CD4-positive, CD25-positive, alpha-beta regulatory T cell (primary cell): ENCODE results near the gene CAMTA1. TPM values are rescaled to one million over a fixed set of nuclear protein-coding genes. Genes with fewer than 3 reads are reported as not detected.

ENCODE experiments used
- ATAC-seq, 2 donors: fragments of 150-1000 bp; cut with Tn5 transposase; one replicate each; pipeline ENCODE4 v1.10.0; 2021; ENCODE audit warnings: low read depth in 2 of 2, moderate number of reproducible peaks in 2 of 2, moderate library complexity in 1 of 2
- DNase-seq, 3 donors: peaks; one replicate each; pipeline versions ENCODE4 v3.0.0 to v3.0.0-alpha.2; 2012 to 2022; ENCODE audit warnings: mixed read lengths in 1 of 3
- H3K27ac ChIP-seq: one replicate; pipeline ENCODE4 v1.7.0; 2013; ENCODE audit warnings: mild to moderate bottlenecking, low read length; ENCODE audit not compliant: insufficient read depth, poor library complexity, severe bottlenecking
- H3K27me3 ChIP-seq: one replicate; pipeline ENCODE4 v1.7.0; 2013; ENCODE audit warnings: low read length; ENCODE audit not compliant: control insufficient read depth, insufficient read depth
- H3K36me3 ChIP-seq: one replicate; pipeline ENCODE4 v1.7.0; 2013; ENCODE audit warnings: mild to moderate bottlenecking, low read length, moderate library complexity; ENCODE audit not compliant: control insufficient read depth, insufficient read depth
- H3K4me1 ChIP-seq: 2 replicates; pipeline ENCODE4 v1.7.0; 2013; ENCODE audit warnings: mild to moderate bottlenecking, low read length; ENCODE audit not compliant: insufficient read depth, control insufficient read depth, poor library complexity, severe bottlenecking
- H3K4me3 ChIP-seq: one replicate; pipeline ENCODE4 v1.7.0; 2013; ENCODE audit warnings: low read depth, mild to moderate bottlenecking, low read length, moderate library complexity
- H3K9me3 ChIP-seq, 2 experiments: 1 replicate in 1 of 2; 2 replicates in 1 of 2; pipeline ENCODE4 v1.7.0; 2013; ENCODE audit warnings: low read length in 2 of 2, mild to moderate bottlenecking in 1 of 2, moderate library complexity in 1 of 2; ENCODE audit not compliant: control insufficient read depth in 2 of 2
- H3K27ac Mint-ChIP-seq, 3 donors: one replicate each; pipeline ENCODE4 v1.8.0; 2020 to 2022; ENCODE audit warnings: mild to moderate bottlenecking in 3 of 3, mixed read lengths in 3 of 3, moderate library complexity in 2 of 3
- H3K27me3 Mint-ChIP-seq: one replicate; pipeline ENCODE4 v1.8.0; 2022; ENCODE audit warnings: mild to moderate bottlenecking, mixed read lengths
- H3K36me3 Mint-ChIP-seq: one replicate; pipeline ENCODE4 v1.8.0; 2020; ENCODE audit warnings: mixed read lengths
- H3K4me1 Mint-ChIP-seq, 4 donors: one replicate each; pipeline ENCODE4 v1.8.0; 2020 to 2022; ENCODE audit warnings: mixed read lengths in 4 of 4, mild to moderate bottlenecking in 1 of 4
- H3K4me3 Mint-ChIP-seq, 4 donors: one replicate each; pipeline ENCODE4 v1.8.0; 2020 to 2022; ENCODE audit warnings: mild to moderate bottlenecking in 4 of 4, mixed read lengths in 4 of 4, moderate library complexity in 3 of 4
- H3K9me3 Mint-ChIP-seq, 7 donors: one replicate each; pipeline ENCODE4 v1.8.0; 2020 to 2022; ENCODE audit warnings: mixed read lengths in 7 of 7, mild to moderate bottlenecking in 3 of 7, moderate library complexity in 2 of 7
- polyA plus RNA-seq, 4 donors: library from polyadenylated mRNA; unstranded; fragments of 300-500 nt; fragmentation: Illumina TruSeq; gene quantifications; one replicate each; pipeline ENCODE4 v1.2.3, GENCODE V29; 2021
- total RNA-seq: library from RNA; stranded (reverse); gene quantifications from one replicate; pipeline ENCODE4 v1.2.3, GENCODE V29; 2022

Gene CAMTA1
- total and polyA plus RNA-seq, 5 donors from 2014 or later: 48.8 to 112 (median 80.0) TPM

DNA sequence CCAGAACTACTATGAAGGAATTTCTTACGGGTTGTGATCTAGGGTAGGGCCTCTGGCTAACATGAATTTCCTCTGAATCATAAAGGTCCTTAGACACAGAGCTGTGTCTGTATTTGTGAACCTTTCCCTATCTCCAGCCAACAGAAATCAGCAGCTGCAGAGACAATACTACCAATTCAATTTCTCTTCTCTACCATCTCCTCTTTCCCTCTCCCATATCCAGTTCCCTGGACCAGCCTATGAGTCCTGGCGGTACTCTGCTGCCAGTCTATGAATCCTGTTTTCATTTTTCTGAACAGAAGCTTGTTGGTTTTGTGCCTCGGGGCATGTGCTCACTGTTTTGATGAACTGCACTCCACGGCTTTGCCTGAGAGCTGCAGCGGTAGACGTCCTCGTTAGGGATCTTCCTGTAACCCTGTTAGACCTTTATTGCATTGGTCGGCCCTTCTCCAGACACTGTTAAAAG, 527.9 kb downstream of the CAMTA1 start:
- peaks cover 7% of the 10 kb centered on the region for H3K27me3 Mint-ChIP-seq
- H3K4me3 ChIP-seq: no peak overlapping the region
- ATAC-seq (no peak), DNase-seq (no peak)
- H3K4me1 Mint-ChIP-seq: no peaks in the 10 kb centered on the region
- no peaks in the 10 kb centered on the region for H3K36me3 ChIP-seq
- no peaks in the 10 kb centered on the region for H3K9me3 ChIP-seq
- H3K27me3 ChIP-seq: no peaks in the 10 kb centered on the region
- no peak overlapping the region for H3K27ac Mint-ChIP-seq
- H3K27ac ChIP-seq: no peak overlapping the region
- H3K4me1 ChIP-seq: no peaks in the 10 kb centered on the region
- H3K36me3 Mint-ChIP-seq: no peaks in the 10 kb centered on the region
- no peak overlapping the region for H3K4me3 Mint-ChIP-seq
- peaks cover 0 to 10% (median 0%) of the 10 kb centered on the region in 7 donors for H3K9me3 Mint-ChIP-seq

DNA sequence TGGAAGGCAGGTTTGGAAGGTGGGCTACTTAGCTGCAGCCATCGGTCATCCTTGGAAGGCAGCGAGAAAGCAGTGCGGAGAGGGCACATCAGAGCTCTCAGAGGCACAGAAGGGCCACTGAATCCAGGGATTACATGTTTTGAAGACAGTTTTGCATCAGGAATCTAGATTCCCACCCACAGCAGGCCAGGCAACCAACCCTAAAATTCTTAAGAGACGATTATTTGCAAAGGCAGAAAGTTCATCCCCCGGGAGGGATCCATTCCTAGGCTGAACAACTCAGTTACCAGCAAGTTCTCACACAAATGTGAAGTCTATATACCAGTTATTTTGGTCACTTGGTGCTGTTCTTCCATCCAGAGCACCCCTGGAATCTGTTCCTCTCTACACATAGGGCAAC, 528.6 kb downstream of the CAMTA1 start:
- Histone ChIP-seq H3K36me3 (no peaks in the 10 kb centered on the region), H3K4me3 (no peak overlapping the region), H3K9me3 (no peaks in the 10 kb centered on the region), H3K27ac (no peak overlapping the region), H3K4me1 (no peaks in the 10 kb centered on the region), H3K27me3 (no peaks in the 10 kb centered on the region)
- ATAC-seq (no peak), DNase-seq (no peak)
- no peak overlapping the region for H3K4me3 Mint-ChIP-seq
- peaks cover 0 to 7% (median 0%) of the 10 kb centered on the region in 7 donors for H3K9me3 Mint-ChIP-seq
- no peak overlapping the region for H3K27ac Mint-ChIP-seq
- no peaks in the 10 kb centered on the region for H3K36me3 Mint-ChIP-seq
- peaks cover 6% of the 10 kb centered on the region for H3K27me3 Mint-ChIP-seq
- no peaks in the 10 kb centered on the region for H3K4me1 Mint-ChIP-seq

DNA sequence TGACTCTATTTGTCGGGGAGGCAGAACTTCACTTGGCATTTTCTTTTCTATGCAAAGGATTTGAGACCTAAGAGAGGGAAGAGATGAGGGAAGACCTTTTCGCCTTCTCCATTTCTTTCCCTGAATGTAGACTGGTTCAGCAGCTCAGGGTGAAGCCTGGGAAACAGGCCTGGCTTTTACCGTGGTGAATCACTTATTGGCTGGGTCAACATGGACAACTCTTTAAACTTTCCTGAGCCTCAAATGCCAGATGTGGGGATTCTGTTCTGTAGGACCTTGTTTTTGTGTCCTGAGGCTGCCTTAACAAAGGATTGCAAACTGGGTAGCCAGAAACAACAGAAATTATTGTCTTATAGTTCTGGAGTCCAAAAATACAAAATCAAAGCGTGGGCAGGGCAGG, 530.1 kb downstream of the CAMTA1 start:
- H3K27ac ChIP-seq: no peak overlapping the region
- no peaks in the 10 kb centered on the region for H3K27me3 ChIP-seq
- ATAC-seq (no peak), DNase-seq (no peak)
- Mint-ChIP-seq H3K36me3 (no peaks in the 10 kb centered on the region), H3K27me3 (peaks cover 11% of the 10 kb centered on the region), H3K27ac (no peak overlapping the region), H3K9me3 (peaks cover 0 to 6% (median 0%) of the 10 kb centered on the region in 7 donors), H3K4me1 (no peaks in the 10 kb centered on the region), H3K4me3 (no peak overlapping the region)
- no peaks in the 10 kb centered on the region for H3K9me3 ChIP-seq
- no peak overlapping the region for H3K4me3 ChIP-seq
- no peaks in the 10 kb centered on the region for H3K36me3 ChIP-seq
- H3K4me1 ChIP-seq: no peaks in the 10 kb centered on the region

DNA sequence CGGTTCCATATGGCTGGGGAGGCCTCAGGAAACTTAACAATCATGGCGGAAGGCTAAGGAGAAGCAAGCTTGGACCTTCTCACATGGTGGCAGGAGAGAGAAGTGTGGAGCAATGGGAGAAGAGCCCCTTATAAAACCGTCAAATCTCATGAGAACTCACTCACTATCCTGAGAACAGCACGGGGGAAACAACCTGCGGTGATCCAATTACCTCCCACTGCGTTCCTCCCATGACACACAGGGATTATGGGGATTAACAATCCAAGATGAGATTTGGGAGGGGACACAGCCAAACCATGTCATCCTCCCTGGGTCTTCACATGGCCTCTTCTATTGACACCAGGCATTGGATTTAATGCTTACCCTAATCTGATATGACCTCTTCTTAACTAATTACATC, 530.7 kb downstream of the CAMTA1 start:
- peaks cover 0 to 6% (median 0%) of the 10 kb centered on the region in 7 donors for H3K9me3 Mint-ChIP-seq
- Histone ChIP-seq H3K36me3 (no peaks in the 10 kb centered on the region), H3K4me1 (no peaks in the 10 kb centered on the region), H3K9me3 (no peaks in the 10 kb centered on the region), H3K27me3 (no peaks in the 10 kb centered on the region), H3K27ac (no peak overlapping the region), H3K4me3 (no peak overlapping the region)
- H3K4me3 Mint-ChIP-seq: no peak overlapping the region
- no peaks in the 10 kb centered on the region for H3K4me1 Mint-ChIP-seq
- H3K27me3 Mint-ChIP-seq: peaks cover 11% of the 10 kb centered on the region
- H3K27ac Mint-ChIP-seq: no peak overlapping the region
- ATAC-seq (no peak), DNase-seq (no peak)
- no peaks in the 10 kb centered on the region for H3K36me3 Mint-ChIP-seq

DNA sequence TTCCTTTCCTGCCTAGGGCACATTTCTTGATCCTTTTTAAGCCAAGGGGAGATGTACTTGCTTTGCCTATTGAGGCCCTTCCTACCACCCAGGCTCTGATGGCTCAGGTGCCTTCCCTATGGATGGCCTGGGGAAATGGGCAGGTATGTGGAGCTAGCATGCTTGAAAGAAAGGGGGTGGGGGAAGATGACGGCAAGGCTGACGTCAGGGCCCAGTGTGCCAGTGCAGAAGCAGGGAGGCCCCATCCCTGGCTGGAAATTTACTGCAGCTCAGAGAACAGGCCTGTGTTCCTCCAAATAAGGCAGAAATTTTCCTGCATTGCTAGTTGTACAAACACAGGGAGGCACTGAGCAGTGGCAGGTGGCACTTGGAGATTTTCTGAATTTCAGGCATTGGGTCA, 532.6 kb downstream of the CAMTA1 start:
- Mint-ChIP-seq H3K36me3 (no peaks in the 10 kb centered on the region), H3K4me3 (no peak overlapping the region), H3K27me3 (peaks cover 11% of the 10 kb centered on the region), H3K9me3 (peaks cover 0 to 2% (median 0%) of the 10 kb centered on the region in 7 donors), H3K4me1 (no peaks in the 10 kb centered on the region), H3K27ac (no peak overlapping the region)
- H3K36me3 ChIP-seq: no peaks in the 10 kb centered on the region
- H3K4me3 ChIP-seq: no peak overlapping the region
- no peak overlapping the region for H3K27ac ChIP-seq
- no peaks in the 10 kb centered on the region for H3K9me3 ChIP-seq
- H3K27me3 ChIP-seq: no peaks in the 10 kb centered on the region
- DNase-seq: no peak
- no peak for ATAC-seq
- H3K4me1 ChIP-seq: no peaks in the 10 kb centered on the region

DNA sequence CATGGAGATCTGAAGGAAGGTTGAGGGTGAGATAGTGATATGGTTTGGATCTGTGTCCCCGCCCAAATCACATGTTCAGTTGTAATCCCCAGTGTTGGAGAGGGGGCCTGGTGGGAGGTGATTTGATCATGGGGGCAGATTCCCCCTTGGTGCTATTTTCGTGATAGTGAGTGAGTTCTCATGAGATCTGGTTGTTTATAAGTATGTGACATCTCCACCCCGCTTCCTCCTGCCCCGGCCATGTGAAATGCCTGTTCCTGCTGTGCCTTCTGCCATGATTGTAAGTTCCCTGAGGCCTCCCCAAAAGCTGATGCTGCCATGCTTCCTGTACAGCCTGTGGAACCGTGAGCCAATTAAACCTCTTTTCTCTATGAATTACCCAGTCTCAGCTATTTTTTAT, 533.9 kb downstream of the CAMTA1 start:
- Mint-ChIP-seq H3K4me3 (no peak overlapping the region), H3K27me3 (peaks cover 13% of the 10 kb centered on the region), H3K4me1 (no peaks in the 10 kb centered on the region), H3K9me3 (peaks cover 0 to 7% (median 0%) of the 10 kb centered on the region in 7 donors), H3K27ac (no peak overlapping the region), H3K36me3 (no peaks in the 10 kb centered on the region)
- no peaks in the 10 kb centered on the region for H3K36me3 ChIP-seq
- DNase-seq: no peak
- H3K4me3 ChIP-seq: no peak overlapping the region
- no peaks in the 10 kb centered on the region for H3K9me3 ChIP-seq
- no peaks in the 10 kb centered on the region for H3K27me3 ChIP-seq
- no peak overlapping the region for H3K27ac ChIP-seq
- no peaks in the 10 kb centered on the region for H3K4me1 ChIP-seq
- no peak for ATAC-seq

DNA sequence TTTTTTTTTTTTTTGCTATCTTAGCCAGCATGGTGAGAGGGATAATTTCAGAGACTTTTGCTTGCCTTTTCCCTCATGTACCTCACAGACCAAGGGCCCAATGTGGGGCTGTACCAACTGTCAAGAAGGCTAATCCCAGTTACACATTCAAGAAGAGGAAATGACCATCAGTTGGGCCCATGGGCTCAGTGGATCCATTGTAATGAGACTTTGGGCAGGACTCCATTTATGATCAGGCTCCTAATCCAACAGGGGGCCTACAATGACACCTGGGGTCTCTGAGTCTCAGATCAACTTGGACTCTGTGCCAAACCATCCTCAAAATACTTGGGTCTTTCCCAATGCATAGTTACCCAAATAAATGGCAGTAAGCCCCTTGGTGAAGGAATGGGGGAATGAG, 535.4 kb downstream of the CAMTA1 start:
- no peaks in the 10 kb centered on the region for H3K4me1 ChIP-seq
- no peaks in the 10 kb centered on the region for H3K4me1 Mint-ChIP-seq
- H3K4me3 Mint-ChIP-seq: no peak overlapping the region
- no peak overlapping the region for H3K27ac ChIP-seq
- H3K9me3 ChIP-seq: no peaks in the 10 kb centered on the region
- no peak overlapping the region for H3K4me3 ChIP-seq
- no peak for ATAC-seq
- H3K27me3 Mint-ChIP-seq: peaks cover 22% of the 10 kb centered on the region
- peaks cover 0 to 7% (median 3%) of the 10 kb centered on the region in 7 donors for H3K9me3 Mint-ChIP-seq
- no peaks in the 10 kb centered on the region for H3K36me3 Mint-ChIP-seq
- no peak overlapping the region for H3K27ac Mint-ChIP-seq
- H3K36me3 ChIP-seq: no peaks in the 10 kb centered on the region
- no peak for DNase-seq
- no peaks in the 10 kb centered on the region for H3K27me3 ChIP-seq

DNA sequence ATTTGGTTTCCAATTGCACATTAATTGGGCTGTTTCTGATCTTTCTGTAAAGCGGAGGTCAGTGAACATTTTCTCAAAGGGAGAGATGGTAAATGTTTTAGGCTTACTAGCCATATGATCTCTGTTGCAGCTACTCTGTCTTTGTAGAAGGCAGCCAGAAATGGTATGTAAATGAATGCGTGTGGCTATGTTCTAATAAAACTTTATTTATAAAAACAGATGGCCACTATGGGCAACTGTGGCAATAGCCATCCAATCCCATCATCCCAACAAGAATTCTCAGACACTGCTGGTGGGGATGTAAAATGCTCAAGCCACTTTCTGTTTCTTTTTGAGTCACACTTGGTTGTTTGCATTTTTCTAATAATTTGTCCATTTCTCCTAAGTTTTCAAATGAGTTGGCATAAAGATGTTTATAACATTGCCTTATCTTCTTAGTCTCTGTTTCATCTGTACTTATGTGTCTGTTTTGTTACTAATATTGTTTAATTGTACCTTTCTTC, 537.1 kb downstream of the CAMTA1 start:
- Histone ChIP-seq H3K27me3 (no peaks in the 10 kb centered on the region), H3K36me3 (no peaks in the 10 kb centered on the region), H3K4me3 (no peak overlapping the region), H3K27ac (no peak overlapping the region), H3K9me3 (no peaks in the 10 kb centered on the region), H3K4me1 (no peaks in the 10 kb centered on the region)
- no peak overlapping the region for H3K4me3 Mint-ChIP-seq
- no peak for DNase-seq
- no peaks in the 10 kb centered on the region for H3K36me3 Mint-ChIP-seq
- H3K27me3 Mint-ChIP-seq: peaks cover 22% of the 10 kb centered on the region
- H3K27ac Mint-ChIP-seq: no peak overlapping the region
- peaks cover 0 to 8% (median 7%) of the 10 kb centered on the region in 7 donors for H3K9me3 Mint-ChIP-seq
- no peaks in the 10 kb centered on the region for H3K4me1 Mint-ChIP-seq
- ATAC-seq: no peak
